ENCODE results near the gene RUFY2.
"Not testable (repeated sequence)": the region's sequence is repeated elsewhere in the genome, so short reads cannot be mapped to it uniquely, and the experiment has no call there.

RUFY2 gene, protein sequence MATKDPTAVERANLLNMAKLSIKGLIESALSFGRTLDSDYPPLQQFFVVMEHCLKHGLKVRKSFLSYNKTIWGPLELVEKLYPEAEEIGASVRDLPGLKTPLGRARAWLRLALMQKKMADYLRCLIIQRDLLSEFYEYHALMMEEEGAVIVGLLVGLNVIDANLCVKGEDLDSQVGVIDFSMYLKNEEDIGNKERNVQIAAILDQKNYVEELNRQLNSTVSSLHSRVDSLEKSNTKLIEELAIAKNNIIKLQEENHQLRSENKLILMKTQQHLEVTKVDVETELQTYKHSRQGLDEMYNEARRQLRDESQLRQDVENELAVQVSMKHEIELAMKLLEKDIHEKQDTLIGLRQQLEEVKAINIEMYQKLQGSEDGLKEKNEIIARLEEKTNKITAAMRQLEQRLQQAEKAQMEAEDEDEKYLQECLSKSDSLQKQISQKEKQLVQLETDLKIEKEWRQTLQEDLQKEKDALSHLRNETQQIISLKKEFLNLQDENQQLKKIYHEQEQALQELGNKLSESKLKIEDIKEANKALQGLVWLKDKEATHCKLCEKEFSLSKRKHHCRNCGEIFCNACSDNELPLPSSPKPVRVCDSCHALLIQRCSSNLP

DNA sequence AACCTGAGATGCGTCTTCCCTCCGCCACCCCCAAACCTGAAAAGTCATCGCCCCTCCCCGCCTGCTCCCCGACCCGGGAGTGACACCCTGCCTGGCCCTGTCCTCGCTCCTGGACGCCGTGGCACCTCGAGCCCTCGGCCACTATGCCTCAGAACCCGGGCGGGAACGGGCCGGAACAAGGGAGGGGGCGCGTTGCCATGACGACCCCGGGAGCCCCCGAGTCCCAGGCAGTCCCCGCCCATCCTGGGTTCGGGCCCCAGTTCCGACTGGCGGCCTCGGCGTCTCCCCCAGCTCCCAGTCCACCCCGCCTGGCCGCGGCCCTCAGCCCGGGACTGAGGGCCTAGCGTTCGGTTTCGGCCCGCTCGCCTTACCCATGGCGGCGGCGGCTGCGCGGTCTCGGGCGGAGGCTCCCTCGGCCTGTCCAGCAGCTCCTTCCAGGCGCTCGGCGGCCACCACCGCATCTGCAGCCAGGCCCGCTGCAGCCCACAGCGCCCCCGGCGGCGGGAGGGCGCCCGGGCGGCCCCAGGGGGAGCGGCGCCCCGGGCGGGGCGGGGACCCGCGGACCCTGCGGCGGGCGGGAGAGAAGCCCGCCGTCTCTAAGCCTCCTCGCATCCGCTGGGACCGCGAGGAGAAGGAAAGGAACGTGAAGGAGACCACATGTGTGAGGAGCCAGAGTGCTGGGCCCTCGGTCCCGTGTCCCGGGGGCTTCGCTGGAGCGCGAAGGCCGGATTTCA is at the start of gene RUFY2:
Gene RUFY2, minus strand, starts transcription at position 463 of the 734 bp plus-strand sequence. Its CDS starts 88 bp downstream, at position 375.
- in situ Hi-C loops (cut with HindIII; ENCODE audit: low sequenced_read_pairs), result no loop called here

DNA sequence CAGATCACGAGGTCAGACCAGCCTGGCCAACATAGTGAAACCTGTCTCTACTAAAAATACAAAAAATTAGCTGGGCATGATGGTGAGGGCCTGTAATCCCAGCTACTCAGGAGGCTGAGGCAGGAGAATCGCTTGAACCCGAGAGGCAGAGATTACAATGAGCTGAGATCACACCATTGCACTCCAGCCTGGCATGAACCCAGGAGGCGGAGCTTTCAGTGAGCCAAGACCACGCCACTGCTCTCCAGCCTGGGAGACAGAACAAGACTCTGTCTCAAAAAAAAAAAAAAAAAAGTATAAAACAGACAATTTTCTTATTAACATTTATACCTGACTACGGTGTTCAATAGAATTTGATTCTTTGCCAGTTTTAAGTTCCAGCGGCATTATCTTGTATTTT is 42.6 kb upstream of the RUFY2 start:
- in situ Hi-C loops (cut with HindIII; ENCODE audit: low sequenced_read_pairs), result not testable (repeated sequence)

DNA sequence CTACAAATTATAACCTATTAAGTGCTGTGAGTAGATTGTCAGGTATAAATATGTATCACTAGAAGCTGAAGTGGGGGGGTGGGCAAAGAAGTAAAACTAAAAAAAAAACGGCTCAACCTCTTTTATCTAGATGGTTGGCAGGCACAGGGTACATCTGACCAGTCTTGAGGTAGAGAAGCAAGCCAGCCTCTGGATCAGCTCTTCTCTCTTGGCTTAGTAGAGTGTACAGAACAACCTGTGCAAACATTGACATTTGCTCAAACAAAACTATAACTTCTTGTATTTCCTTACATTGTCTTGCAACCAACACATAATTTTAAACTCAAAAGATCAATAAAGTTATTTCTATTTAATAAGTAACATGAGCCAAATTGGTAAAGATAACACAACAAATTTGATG is 39.1 kb upstream of the RUFY2 start:
- in situ Hi-C loops (cut with HindIII; ENCODE audit: low sequenced_read_pairs), result no loop called here

DNA sequence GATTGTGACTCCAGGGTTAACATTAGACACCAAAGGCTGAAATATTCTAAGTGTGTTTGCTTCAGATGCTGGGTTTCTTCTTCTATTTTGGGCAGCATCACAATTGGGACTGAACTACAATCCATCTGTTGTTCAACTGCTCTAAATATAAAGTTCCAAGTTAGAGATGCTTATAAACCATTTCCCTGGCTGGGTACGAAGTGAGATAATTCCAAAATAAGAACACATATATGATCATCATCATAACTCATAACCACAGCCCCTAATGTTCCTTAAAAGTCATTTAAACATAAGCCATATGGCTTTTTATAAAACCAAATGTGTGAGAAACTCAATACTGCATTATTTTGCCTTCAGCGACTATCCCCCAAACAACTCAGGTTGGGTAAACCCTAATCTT is 35.9 kb upstream of the RUFY2 start:
- in situ Hi-C loops (cut with HindIII; ENCODE audit: low sequenced_read_pairs), result no loop called here

DNA sequence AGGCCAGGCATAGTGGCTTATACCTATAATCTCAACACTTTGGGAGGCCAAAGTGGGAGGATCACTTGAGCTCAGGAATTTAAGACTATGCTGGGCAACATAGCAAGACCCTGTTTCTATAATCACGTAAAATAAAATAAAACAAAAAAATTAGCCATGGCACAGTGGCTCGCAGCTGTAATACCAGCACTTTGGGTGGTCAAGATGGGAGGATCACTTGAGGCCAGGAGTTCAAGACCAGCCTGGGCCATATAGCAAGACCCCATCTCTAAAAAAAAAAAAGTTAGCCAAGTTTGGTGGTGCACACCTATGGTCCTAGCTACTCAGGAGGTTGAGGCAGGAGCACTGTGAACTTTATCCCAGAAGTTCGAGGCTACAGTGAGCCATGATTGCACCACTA is 33.8 kb upstream of the RUFY2 start:
- in situ Hi-C loops (cut with HindIII; ENCODE audit: low sequenced_read_pairs), result no loop called here

DNA sequence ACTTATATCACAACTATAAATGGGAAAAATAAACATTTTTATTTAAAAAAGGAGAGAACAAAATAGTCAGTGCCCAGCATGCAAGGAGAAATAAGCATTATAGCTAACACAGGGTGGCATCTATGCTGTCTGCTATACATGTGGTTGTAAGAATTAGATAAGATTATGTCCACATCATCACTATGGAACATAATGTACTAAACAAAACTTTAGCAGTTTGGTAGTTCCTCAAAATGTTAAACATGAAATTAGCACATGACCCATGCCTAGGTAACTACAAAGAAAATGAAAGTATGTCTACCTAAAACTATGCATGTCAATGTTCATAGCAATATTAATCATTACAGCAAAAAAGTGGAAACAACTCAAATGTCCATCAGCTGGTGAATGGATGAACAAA is 28.7 kb upstream of the RUFY2 start:
- in situ Hi-C loops (cut with HindIII; ENCODE audit: low sequenced_read_pairs), result no loop called here

DNA sequence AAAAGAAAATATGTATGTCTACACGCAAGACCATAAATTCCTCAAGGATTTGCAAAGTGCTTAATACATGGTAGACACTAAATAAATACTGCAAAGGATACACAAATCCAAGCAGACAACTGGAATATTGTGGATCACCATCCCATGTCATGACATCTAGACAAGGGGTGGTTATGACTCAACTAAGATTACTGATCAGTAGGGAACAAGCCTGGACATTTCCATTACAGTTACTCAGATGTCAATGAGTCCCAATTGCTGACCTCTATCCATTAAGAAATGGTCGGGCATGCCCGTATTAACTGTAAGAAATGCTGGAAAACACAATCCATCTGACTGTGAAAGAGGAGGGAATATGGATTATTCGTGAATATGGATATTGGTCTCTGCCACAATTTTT is 27.6 kb upstream of the RUFY2 start:
- in situ Hi-C loops (cut with HindIII; ENCODE audit: low sequenced_read_pairs), result no loop called here

DNA sequence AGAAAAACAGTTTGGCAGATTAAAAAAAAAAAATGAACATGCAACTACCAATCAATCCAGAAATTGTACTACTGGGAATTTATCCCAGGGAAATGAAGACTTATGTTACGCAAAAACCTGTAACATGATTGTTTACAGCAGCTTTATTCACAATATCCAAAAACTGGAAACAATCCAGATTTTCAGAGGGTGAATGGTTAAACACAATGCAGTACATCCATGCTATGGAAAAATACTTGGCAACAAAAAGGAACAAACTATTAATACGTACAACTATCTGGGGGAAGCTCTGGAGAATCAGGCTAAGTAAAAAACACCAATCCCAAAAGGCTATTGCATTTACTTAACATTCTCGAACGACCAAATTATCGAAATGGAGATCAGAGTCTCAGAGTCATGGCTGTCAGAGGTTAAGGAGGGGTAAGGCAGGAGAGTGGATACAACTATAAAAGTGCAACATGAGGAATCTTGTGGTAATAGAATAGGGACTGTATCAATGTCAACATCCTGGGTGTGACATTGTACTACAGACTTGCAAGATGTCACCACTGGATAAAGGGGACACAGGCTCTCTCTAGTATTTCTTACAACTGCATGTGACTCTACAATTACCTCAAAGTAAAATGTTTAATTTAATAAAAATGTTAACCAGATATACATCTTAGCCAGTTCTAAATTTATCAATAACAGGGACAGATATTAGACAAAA is 21.5 kb upstream of the RUFY2 start:
- in situ Hi-C loops (cut with HindIII; ENCODE audit: low sequenced_read_pairs), result no loop called here

DNA sequence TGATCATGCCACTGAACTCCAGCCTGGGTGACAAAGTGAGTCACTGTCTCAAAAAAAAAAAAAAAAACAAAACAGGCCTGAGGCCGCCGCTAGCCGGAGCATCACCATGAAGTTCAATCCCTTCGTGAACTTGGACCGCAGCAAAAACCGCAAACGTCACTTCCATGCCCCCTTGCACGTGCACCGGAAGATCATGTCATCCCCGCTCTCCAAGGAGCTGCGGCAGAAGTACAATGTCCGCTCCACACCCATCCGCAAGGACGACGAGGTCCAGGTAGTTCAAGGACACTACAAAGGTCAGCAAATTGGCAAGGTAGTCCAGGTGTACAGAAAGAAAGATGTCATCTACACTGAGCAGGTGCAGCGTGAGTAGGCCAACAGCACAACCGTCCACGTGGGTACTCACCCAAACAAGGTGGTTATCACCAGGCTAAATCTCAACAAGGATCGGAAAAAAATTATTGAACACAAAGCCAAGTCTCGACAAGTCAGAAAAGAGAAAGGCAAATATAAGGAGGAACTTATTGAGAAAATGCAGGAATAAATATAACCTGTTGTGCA is 17.5 kb upstream of the RUFY2 start:
- in situ Hi-C loops (cut with HindIII; ENCODE audit: low sequenced_read_pairs), result no loop called here

DNA sequence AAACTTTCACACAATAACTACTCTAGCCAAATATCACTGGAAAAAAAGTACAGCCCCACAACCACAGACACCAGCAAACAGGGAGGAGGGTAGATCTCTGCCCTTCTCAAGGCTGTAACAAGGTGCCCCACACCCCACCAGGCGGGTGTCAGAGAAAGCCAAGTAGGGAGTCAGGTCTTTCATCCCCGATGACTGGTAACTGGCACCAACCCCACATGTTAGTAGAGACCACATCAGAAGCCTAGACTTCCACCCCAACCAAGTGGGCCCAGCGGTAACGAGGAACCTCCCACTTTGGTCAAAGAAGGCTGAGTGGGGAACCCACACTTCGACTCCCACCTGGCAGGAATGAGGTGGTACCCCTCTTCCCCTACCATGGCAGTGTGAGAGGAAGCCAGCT is 16.4 kb upstream of the RUFY2 start:
- in situ Hi-C loops (cut with HindIII; ENCODE audit: low sequenced_read_pairs), result no loop called here

DNA sequence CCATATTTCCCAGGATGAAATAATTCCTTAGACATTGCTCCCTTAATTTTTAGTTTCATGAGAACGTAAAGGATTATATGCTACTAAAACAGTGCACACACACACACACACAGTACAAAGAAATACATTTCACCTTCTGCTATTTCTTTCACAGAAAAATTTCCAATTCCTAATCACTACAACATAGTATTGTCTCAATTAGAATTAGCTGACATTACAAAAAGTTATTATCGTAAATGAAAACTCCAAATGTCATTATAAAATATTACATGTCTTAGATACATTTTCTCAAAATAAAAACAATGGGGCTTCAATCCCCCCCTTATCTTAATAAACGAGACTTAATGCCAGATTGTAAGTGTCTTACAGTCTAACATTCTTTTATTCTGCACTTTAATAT is 12.3 kb upstream of the RUFY2 start:
- in situ Hi-C loops (cut with HindIII; ENCODE audit: low sequenced_read_pairs), result no loop called here

DNA sequence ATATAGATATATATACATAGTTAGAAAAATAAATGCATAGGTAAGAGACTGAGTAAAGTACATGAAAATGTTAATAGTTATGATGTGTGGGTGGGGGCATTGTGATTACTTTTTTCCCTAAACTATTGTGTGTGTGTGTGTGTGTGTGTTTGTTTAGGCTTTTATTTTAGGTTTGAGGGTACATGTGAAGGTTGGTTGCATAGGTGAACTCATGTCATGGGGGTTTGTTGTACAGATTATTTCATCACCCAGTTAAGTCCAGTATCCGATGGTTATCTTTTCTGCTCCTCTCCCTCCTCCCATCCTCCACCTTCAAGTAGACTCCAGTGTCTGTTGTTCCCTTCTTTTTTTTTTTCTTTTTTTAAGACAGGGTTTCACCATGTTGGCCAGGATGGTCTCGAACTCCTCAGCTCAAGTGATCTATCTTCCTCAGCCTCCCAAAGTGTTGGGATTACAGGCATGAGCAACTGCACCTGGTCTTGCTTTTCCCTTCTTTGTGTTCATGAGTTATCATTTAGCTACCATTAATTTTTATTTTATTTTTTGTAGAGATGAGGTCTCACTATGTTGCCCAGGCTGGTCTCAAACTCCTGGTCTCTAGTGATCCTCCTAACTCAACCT is 1.9 kb upstream of the RUFY2 start:
- in situ Hi-C loops (cut with HindIII; ENCODE audit: low sequenced_read_pairs), result no loop called here

DNA sequence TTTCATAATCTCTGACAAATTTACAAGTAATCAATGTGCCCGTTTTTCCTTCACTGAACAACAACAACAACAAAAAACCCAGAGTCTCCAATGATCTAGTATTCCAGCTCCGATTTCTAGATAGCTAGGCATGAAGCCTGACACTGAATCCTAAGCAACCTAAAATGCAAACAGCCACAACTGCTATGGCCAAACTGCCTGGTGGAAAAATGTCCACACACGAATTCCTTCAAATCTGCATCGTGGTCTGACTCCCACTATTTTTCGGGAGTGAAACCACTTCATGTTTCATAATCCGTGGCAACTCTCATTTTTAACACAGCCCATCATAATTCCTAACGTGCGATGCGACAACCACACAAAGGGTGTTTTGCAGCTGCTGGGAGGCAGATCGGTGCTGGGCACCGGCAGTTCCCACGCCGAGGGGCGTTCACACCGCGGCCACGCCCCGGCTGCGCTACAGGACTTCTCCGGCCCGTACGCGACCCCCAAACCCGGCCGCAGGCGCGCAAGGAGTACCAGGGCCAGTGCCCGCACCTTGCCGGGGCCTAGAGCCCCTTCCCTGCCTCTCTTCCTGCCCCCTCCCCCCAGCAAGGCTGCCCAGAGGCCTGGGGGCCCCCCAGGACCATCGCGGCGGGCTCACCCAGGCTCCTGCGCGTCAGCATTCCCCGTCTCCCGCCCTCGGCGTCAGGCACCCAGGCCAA is 814 bp downstream of the RUFY2 start:
- in situ Hi-C loops (cut with HindIII; ENCODE audit: low sequenced_read_pairs), result no loop called here

DNA sequence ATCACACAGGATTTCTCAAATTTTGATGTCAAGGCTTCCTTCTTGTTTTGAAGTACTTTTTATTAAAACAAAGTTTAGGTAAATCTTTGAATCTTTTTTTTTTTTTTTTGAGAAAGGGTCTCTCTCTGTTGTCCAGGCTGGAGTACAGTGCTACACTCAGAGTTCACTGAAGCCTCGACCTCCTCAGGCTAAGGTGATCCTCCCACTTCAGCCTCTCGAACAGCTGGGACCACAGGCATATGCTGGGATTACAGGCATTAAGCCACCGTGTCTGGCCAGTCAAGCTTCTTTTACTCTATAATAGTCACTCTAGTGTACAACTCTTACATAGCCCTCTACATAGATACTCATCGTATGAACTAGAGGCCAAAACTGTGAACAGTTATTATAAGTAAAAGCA is 3.4 kb downstream of the RUFY2 start:
- in situ Hi-C loops (cut with HindIII; ENCODE audit: low sequenced_read_pairs), result no loop called here

DNA sequence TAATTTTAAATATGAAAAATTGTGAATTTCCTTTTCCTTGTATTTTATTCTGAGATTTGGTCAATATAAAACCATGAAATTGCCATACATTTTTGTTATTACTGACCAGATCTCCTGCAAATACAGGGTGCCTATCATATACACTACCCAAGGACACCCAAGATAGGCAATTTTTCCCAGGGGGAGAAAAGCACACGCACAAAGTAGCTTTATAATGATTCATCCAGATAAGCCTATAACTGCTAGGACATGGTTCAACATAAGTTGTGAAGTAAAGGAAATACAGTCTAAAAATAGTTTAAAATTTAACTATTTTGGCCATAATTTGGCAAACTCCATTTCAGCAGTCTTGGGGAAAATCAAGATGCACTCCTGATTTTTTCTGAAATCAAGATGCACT is 4.8 kb downstream of the RUFY2 start:
- in situ Hi-C loops (cut with HindIII; ENCODE audit: low sequenced_read_pairs), result no loop called here

DNA sequence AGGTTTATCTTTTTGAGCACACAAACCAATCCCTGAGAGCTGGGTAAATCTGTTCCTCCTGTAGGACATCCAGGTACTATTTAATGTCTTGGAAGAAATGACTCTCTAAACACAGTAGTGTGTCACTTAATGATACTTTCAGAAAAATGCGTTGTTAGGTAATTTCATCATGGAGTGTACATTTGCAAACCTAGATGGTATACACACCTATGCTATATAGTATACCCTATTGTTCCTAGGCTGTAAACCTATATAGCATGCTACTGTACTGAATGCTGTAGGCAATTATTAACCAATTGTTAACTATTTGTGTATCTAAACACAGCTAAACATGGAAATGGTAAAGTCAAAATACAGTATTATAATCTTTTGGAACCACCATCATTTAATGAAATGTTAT is 10.1 kb downstream of the RUFY2 start:
- in situ Hi-C loops (cut with HindIII; ENCODE audit: low sequenced_read_pairs), result no loop called here

DNA sequence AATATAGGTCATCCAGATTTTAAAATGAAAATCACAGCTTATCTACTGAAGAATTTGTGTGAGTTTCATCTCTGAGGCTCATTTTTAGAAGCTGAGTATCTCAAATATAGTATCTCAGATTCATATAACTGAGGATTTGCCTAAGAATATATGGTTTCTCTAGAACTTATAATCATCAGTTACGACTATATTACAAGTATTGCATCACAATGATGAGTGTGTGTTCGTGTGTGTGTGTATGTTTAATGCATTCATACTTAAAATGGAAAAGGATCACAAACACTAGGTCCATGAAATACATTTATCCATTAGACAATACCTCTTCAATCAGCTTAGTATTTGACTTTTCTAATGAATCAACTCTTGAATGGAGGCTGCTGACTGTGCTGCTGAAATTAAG is 21.3 kb downstream of the RUFY2 start:
- in situ Hi-C loops (cut with HindIII; ENCODE audit: low sequenced_read_pairs), result no loop called here

DNA sequence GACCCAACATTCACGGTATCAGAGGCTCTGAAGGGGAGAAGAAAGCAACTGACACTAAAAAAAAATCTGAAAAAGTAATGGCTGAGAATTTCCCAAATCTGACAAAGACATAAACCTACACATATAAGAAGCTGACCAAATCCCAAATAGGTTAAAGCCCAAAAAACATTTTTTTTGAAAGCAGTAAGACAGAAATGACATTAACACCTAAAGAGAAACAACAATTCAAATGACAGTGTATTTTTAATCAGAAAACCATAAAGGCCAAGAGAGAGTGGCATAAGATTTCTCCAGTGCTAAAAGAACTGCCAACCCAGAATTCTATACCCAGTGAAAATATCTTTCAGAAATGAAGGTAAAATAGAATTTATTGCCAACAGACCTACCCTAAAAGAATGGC is 35.5 kb downstream of the RUFY2 start:
- in situ Hi-C loops (cut with HindIII; ENCODE audit: low sequenced_read_pairs), result no loop called here

DNA sequence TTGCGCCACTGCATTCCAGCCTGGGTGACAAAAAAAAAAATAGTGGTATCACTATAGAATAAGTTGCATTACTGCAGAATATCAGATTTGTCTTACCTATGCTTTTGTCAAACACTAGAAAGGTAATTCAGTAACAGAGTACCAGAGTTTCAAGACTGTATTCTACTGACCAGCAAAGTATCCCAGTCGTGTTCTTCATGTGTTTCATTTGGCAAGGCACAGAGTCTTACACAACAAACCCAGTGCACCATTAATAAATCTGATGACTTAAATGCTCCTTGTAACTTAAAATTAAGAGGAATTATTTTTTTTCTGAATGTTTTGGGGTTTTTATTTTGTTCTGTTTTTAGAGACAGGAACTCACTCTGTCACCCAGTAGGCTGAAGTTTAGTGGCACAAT is 40.0 kb downstream of the RUFY2 start:
- in situ Hi-C loops (cut with HindIII; ENCODE audit: low sequenced_read_pairs), result no loop called here

DNA sequence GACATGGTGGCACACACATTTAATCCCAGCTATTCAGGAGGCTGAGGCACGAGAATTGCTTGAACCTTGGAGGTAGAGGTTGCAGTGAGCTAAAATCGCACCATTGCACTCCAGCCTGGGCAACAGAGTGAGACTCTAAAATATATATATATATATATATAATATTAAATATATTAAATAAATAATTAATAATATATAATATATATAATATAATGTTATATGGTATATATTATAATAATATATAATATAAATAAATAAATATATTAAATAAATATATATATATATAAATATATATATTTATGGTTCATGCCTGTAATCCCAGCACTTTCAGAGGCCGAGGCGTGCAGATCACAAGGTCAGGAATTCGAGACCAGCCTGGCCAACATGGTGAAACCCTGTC is 40.5 kb downstream of the RUFY2 start:
- in situ Hi-C loops (cut with HindIII; ENCODE audit: low sequenced_read_pairs), result no loop called here
